Fibroblast of peridontal ligament (primary cell): ENCODE results near the gene SPOP.
"Not testable (repeated sequence)": the region's sequence is repeated elsewhere in the genome, so short reads cannot be mapped to it uniquely, and the experiment has no call there.

Source experiments
- DNase-seq: peaks from one replicate; pipeline ENCODE4 v3.0.0-alpha.2; 2010; ENCODE audit errors: extremely low read depth

The SPOP gene

GRCh38 chr17:49695698-49696232 is 17.9 kb upstream of the SPOP start:
- DNase-seq: no peak

- DNase-seq: peak; percentile 44
Measured at GRCh38 chr17:49694847-49695697, 17.2 kb upstream of the SPOP start.

DNA sequence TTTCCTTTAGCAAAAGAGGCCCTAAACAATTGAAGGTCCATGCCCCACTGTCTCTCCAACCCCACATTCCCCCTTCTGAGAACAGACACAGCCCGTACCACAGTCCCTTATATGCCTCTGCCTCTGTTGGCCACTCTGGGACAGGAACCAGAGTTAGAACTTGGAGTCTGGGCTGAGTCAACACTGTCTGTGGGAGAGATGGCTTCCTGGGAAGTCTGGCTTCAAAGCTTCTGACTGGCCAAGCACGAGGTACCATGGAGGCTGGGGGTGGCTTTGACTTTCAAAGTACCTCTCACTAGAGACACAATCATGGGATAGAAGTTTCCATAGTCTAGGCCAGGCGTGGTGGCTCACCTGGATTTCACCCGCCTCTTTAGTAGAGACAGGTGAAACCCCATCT is 14.9 kb upstream of the SPOP start:
- DNase-seq: no peak

GRCh38 chr17:49691677-49692191 is 13.8 kb upstream of the SPOP start:
- no peak for DNase-seq

- peak; percentile 73 for DNase-seq
Measured at GRCh38 chr17:49691086-49691676, 13.3 kb upstream of the SPOP start.

DNA sequence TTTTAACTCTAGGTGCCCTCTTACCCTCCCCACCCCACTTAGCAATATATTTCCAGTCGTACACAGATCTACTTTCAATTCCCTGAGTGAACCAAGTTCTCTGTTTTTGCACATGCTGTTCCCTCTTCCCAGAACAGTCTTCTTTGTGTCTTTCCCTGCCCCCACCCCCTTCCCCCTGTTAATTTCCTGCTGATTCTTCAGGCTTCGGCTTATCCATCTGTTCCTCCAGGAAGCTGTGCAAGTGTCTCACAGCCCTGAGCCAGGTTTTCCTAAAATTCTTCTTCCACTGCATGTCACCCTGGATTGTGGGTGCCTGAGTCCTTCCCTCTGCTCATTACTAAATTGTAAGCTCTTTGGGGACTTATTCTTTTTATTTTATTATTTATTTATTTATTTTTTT is 12.4 kb upstream of the SPOP start:
- DNase-seq: no peak

GRCh38 chr17:49688848-49689247 is 11.0 kb upstream of the SPOP start:
- DNase-seq: no peak

DNA sequence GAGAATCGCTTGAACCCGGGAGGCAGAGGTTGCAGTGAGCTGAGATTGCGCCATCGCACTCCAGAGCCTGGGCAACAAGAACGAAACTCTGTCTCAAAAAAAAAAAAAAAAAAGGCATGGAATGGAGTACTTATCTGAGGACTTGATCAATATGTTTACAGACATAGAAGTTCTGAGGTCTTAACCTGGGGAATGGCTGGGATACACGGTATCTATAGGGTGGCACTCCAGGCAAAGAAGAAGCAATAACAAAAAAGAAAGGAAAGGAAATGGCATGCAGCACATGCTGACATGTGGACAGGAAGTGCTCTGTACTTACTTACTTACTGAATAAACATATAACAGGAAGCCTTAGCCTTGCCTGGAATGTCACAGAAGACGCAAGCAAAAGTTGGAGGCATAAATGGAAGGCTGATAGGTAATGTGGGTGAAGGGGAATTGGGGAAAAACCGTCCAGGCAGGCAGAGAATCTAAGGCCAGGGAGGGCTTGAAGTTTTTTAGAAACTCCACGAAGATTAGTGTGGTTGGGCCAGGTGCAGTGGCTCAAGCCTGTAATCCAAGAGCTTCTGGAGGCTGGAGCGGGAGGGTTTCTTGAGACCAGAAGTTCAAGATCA is 10.1 kb upstream of the SPOP start:
- DNase-seq: peak; percentile 16

GRCh38 chr17:49681106-49681979 is 3.4 kb upstream of the SPOP start:
- no peak for DNase-seq

DNA sequence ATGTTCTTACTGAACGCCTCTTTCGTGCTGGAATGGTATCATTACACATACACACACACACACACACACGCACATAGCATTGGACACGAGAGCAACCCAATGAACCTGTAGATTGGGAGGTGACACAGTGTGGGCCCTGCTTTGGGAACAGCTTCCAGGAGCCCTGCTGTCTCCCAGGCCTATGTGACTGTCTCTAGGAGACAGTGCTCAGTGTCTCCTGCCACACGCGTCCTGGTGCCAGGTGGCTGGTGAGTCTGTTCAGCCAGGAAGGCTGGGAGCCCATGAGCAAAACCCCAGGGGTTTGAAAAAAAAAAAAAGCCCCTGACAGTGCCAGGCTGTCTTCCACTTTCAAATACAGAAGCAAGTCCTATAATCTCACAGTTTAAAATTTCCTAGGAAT is 2.4 kb upstream of the SPOP start:
- DNase-seq: no peak

DNA sequence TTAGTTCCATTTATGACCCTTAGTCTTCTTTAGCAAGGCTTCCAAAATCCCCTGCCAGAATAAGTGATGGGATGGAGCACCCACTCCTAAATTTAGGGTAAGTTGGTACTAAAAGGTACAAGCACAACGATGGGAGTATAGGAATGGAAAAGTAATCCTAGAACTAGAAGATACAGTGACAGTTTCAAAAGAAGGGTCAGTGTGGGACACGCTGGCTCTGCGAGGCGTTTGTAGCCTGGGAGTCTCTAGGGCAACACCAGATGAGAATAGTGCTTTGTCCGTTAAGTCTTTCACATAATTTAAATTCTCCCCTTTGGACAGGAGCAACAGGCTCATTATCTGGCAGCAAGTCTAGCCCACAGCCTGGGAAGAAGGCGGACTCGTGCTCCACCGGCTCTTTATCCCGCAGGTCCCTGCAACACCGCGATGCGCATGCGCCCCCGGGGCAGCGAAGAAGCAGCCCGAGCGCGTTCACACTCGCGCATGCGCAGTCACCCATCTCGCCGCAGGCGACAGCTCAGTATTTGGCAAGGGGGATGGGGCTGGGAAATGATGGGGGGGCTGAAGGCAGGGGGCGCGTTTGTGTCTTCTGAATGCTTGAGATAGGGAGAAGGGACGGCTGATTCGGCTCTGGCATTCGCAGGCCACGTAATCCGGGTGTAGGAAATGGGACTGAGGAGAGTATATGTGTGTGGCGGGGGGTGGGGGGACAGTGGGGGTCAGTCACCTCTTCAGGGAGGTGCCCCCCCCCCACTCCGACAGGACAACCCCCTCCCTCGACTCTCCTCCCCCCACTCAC is 564 bp downstream of the SPOP start:
- peak; percentile 92 for DNase-seq

DNA sequence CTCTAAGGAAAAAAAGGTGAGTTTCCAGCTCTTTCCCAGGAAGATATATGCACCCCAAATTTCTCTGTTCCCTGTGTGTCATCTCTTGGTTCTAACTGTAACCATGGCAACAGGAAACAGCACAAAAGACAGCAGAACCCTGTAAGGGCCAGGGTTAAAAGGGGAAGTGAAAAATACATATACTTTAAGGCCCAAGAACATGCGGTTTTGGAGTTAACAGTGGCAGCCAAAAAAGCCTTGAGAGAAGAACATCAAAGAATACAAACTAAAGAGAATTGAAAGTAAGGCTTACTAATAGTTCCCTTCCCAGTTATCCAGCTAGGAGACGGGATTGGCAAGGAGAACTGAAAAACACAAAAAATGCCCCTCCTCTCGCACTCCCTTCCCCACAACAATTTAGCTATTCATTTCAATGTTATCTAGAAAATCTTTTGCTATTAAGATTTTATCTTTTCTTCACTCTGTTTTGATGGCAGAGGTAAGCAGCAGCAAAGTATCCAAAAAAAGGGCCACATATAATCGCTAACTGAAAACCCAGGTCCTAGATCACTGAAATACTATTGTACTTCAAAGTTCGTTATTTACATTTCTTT is 1.5 kb downstream of the SPOP start:
- DNase-seq: peak; percentile 45

GRCh38 chr17:49674507-49674906 is 3.4 kb downstream of the SPOP start:
- no peak for DNase-seq

DNA sequence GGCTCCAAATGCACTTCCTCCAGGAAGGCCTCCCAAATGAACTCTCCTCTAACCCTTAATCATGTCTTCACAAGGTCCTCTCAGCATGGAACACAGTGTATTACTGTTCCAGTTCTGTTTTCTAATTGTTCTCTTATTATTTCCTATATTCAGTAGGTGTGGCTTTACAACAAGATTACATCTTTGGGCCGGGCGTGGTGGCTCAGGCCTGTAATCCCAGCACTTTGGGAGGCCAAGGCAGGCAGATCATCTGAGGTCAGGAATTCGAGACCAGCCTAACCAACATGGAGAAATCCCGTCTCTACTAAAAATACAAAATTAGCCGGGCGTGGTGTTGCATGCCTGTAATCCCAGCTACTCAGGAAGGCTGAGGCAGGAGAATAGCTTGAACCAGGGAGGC is 4.2 kb downstream of the SPOP start:
- not testable (repeated sequence) for DNase-seq

- DNase-seq: no peak
Measured at GRCh38 chr17:49670641-49671040, 7.3 kb downstream of the SPOP start.

GRCh38 chr17:49670002-49670401 is 7.9 kb downstream of the SPOP start:
- no peak for DNase-seq

DNA sequence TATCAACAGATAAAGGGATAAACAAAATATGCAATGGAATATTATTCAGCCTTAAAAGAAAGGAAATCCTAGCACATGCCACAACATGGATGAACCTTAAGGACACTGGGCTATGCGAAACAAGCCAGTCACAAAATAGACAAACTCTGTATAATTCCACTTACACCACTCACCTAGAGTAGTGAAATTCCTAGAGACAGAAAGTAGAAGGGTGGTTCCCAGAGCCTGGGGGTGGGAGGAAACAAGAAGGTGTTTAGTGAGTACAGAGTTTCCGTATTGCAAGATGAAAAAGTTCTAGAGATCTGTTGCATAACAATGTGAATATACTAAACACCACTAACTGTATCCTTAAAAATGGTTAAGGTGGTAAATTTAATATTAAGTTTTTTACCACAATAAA is 10.0 kb downstream of the SPOP start:
- DNase-seq: no peak

- no peak for DNase-seq
Measured at GRCh38 chr17:49664706-49665211, 13.1 kb downstream of the SPOP start.

GRCh38 chr17:49659661-49660382 is 18.1 kb downstream of the SPOP start:
- no peak for DNase-seq
